ENCODE results near the gene RFX5.
A peak's percentile ranks its signal among the peaks of the same experiment; 100 is the strongest.
"Not testable (repeated sequence)": the region's sequence is repeated elsewhere in the genome, so short reads cannot be mapped to it uniquely, and the experiment has no call there.

The RFX5 gene

GRCh38 chr1:151346769-151347522, at the start of gene RFX5:
TSS of gene RFX5 (minus strand) at chr1:151347252. CDS start at chr1:151346320, 932 bp downstream.
- peak; percentile 89 to 93 for DNase-seq

DNA sequence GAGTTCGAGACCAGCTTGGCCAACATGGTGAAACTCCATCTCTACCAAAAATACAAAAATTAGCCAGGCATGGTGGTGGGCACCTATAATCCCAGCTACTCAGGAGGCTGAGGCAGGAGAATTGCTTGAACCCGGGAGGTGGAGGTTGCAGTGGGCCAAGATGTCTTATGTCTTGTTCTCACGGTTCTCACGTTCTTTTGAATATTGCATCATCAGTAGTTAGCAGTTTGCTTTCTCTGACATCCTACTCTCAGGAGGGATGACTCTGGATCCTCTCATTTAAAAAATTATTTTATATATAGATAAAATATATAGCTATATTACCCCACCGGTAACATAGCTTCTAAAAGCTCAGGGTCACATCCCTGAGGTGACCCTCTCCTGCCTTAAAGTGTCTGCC, 49.2 kb upstream of the RFX5 start:
- not testable (repeated sequence) for DNase-seq

DNA sequence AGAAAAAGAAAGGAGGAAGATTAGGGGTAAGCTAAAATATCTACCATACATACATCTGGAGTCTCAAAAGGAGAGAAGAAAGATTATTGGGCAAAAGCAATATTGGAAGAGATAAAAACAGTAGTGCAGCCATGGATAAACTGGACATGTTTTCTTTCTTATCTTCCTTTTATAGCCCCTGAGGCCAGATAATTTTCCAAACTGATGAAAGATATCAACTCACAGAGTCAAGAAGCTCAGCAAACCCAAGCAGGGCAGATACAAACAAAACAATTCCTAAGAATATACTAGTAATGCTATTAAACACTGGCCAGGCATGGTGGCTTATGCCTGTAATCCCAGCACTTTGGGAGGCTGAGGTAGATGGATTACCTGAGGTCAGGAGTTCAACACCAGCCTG, 46.5 kb upstream of the RFX5 start:
- no peak for DNase-seq

DNA sequence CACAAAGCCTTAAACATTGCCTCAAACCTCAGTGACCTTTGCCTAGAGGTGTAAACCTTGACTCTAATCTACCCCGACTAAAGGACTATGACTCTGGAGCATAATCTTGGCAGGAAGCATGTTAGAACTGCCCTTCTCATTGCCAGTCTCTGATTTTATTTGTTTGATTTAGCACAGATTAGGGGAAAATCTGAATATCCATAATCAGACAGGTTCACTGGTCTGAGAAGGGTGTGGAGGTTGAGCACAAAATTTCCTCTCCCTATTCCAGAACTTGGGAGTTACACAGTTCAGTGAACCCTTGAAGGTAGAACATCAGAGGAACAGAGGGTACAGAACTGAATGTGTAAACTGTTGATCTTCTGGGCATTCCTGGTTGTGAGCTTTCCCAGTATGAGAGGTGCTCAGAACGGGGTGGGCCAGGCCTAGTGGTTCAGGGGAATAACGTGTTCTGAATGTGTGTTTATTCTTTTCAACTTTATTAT, 44.1 kb upstream of the RFX5 start:
- DNase-seq: no peak

GRCh38 chr1:151390221-151391078, 43.4 kb upstream of the RFX5 start:
- DNase-seq: not testable (repeated sequence)

DNA sequence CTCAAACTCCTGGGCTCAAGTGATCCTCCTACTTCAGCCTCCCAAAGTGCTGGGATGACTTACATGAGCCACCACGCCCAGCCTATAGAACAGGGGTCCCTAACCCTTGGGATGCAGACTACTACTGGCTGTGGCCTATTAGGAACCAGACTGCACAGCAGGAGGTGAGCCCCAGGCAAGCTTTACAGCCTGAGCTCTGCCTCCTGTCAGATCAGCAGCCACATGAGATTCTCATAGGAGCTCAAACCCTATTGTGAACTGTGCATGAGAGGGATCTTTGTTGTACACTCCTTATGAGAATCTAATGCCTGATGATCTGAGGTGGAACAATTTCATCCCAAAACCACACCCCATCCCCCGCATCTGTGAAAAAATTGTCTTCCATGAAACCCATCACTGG, 39.0 kb upstream of the RFX5 start:
- DNase-seq: no peak

GRCh38 chr1:151384584-151384983, 37.5 kb upstream of the RFX5 start:
- no peak for DNase-seq

DNA sequence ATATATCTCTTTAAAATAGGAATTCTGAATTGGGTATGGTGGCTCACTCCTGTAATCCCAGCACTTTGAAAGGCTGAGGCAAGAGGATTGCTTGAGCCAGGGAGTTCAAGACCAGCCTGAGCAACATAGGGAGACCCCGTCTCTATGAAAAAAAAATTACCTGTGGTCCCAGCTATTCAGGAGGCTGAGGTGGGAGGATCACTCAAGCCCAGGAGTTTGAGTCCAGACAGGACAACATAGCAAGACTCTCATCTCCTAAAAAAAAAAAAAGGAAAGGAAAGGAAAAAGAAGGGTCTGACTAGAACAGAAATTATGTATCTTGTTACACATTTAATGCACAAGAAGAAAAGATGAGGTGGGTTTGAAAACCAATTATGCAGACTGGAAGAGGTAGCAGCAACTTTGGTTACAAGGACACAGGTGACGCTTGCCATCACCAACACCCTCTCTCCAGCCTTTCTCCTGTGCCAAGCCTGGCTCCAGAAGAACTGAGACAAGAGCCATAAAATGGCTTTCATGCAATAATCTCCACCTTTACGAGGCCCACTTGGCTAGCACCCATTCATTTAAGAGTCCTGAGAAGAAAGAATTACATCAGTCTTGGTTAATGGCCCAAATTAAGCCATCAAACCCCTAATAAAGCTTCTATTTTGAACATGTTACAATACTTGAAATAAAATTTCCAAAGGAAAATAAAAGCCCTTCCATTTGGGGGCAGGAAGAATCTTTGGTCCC, 30.3 kb upstream of the RFX5 start:
- DNase-seq: no peak

- DNase-seq: no peak
Observed at GRCh38 chr1:151373196-151373595, 26.1 kb upstream of the RFX5 start.

DNA sequence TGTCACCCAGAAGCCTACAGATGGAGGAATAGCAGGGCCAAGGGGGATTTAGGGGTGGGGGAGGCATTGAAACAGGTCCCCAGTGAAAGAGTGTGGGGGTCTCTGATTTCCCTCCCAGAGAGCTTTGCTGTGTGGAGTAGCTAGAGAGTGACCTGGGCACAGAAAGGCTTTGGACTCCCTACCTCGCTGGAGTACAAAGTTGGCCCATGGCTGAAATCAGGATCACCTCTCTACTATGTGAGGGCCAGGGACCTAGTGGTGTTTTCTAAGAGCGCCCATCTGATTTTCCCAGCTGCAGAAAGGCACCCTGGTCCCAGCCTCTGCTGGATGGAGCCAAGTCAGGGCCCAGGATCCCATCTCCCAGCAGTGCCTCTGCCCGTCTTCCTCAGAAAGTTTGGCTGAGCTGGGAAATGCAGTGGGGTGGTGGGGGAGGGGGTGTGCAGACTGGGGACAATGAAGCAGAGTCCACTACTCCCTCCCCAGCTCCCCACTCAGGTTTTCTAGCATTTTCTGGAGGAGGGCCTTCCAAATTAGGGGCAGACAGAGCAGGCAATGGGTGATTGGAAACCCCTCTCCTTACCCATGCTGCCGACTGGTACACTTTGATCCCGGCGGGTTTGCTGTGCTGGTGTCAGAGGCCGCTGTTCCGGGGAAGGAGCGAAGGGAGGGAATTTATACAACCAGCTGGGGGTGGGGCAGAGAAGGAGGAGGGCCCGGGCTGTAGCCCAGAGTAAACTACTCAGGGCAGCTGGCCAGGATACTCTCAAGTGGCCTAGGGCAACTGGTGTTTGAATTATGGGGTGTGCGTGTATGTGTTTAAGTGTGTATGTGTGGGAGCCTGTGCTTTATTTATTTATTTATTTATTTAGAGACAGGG, 25.2 kb upstream of the RFX5 start, which contains the start of gene SELENBP1:
Gene SELENBP1 (minus strand): TSS at position 648 of the 877 bp plus-strand sequence. CDS start 64 bp downstream, at position 584.
- DNase-seq: no peak

DNA sequence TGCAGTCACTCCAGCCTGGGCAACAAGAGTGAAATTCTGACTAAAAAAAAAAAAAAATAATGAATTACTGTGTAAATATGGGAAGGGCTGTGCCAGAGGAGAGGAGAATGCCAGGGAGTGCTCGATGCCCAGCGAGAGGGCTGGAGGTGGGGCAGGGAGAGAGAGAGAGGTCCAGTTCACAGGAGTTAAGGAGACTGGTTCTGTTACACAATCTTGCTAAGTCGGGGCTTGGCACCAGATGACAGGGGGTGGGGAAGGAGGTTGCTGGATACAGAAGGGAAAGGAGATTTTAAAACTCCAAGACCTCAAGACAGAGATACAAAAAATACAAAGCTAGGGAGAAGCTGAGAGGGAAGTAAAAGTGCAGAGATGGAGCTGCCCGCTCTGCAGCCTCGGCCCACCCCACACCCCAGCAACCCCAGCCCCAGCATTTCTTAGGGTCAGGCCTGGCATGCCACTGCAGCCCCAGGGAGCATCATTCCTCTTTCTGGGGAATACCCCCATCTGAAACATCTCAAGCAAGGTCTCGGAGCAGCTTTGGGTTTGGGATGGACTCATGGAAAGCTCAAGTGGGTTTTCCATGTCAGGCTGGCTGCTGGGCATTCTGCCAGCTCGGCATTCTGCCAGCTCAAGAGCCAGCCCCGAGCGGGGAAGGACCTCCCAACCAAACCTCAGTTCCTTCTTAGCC, 24.5 kb upstream of the RFX5 start:
- no peak for DNase-seq

DNA sequence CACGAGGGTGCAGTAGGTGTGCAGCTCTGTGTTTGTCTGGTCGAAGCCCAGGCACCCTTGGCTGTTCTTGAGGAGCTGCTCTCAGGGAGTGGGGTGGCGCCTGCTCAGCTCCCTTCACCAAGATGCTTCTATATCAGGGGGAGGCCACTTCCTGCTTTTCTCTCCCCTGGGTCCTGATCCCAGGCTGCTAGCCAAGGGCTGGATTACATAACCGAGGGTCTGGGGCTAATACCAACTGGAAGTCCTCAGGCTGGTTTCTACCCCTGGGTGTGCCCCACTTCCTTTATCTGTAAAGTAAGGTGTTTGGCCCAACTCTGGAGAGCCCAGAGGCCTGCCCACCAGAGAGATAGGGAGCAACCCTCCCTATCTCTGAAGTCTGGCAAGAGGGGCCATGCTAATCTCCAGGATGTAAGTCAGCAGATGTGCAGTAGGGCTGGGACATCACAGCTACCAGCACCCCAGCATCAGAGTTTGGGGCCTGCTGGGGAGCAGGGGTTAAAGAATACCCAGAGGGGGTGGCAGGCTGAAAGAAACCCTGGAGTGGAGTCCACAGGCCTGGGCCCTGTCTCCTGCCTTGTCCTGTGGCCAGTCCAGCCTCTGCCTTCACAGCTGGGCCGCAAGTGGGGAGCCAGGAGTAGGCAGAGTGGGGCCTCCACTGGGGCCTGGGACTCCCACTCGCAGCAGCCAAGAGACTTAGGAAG, 23.3 kb upstream of the RFX5 start:
- DNase-seq: no peak

DNA sequence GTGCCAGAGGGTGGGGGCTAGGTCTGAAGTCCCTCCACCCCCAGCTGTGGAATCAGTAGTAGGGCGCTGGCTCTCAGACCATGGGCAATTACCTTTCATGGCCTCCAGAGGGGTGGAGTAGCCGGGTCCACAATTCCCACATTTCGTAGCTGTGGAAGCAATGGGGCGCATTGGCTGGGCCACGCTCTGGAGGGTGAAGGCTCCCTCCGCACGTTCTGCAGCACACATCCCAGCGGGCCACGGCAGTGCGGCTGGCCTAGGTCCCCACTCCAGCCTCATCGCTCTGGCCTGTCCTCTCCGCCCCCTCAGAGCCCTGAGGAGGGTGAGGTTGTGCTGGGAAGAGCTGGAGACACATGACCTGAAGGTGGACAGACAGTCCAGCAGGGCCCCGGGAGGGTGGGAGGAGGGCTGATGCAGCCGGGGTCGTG, 22.6 kb upstream of the RFX5 start:
- DNase-seq: no peak

DNA sequence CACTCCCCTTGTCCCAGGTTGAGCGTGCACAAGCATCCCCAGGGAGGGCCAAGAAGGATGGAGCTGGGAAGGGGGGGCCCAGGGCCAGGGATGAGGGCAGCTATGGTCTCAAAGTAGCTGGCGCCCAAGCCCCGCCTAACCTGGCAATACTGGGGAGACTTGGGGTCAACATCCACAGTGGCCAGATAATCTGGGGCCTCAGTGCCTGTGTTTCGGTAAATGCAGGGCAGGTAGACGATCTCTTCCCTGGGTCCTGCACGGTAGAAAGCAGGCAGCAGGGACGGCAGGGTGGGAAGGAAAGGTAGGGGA, 22.2 kb upstream of the RFX5 start:
- DNase-seq: no peak

DNA sequence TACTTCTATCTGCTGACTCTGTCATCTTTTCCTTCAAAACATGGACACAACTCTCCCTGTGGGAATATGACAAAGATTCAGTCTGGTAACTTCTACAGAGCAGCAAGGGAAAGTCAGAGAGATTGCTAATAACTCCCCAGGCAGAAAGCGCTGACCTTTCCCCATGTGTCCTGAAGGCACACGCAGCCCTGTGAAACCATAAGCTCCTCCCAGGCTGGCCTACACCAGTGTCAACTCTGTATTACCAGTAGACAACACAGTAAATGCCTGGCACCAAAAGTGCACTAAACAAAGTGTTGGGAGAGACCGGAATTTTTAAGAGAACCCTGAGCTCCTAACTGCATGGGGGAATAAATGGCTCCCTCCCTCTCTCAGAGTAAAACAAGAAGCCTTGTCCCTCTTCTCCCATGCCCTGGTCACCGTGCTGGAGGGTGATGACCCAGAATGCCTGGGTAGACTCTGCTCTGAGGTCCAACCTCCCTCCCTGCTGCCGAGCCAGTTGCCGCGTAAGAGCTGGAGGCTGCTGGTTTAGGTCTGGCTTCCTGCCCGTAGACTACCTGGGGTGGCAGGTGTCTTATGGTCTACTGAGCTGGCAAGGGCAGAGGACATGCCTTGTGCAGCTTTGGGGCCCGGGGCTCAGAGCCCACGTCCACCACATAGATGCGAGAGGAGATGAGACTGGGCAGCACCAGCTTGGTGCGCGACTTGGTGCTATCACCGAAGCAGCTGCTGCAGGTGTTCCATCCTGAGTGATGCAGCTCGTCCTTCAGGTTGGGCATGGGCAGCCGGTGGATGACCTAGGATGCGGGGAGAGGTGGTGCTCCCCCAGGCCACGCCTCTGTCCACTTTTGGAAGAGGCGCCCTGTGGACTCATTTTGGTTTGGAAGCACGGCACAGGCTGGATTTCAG, 21.6 kb upstream of the RFX5 start:
- no peak for DNase-seq

GRCh38 chr1:151367658-151368392, 20.8 kb upstream of the RFX5 start:
- no peak for DNase-seq

- no peak for DNase-seq
Observed at GRCh38 chr1:151364996-151365395, 17.9 kb upstream of the RFX5 start.

GRCh38 chr1:151362308-151363155, 15.5 kb upstream of the RFX5 start:
- no peak for DNase-seq

All from activated CD4-positive, alpha-beta T cell treated with anti-CD3 and anti-CD28 coated beads, Interleukin-2, amount 50 U/mL, for 48 hours (primary cell).